Dermis microvascular lymphatic vessel endothelial cell (primary cell): Measurements from ENCODE around the gene CDHR3. TPM values are rescaled to one million over a fixed set of nuclear protein-coding genes. Genes with fewer than 3 reads are reported as not detected.

Experiments used
- total RNA-seq: library from RNA; depleted of rRNA; stranded (reverse); fragments of >200 nt; gene quantifications from 2 replicates; pipeline ENCODE4 v1.2.1, GENCODE V29; 2014

The CDHR3 gene
- total RNA-seq, 1 donor from 2014 or later: 1.3 TPM

Other genes starting within 250 kb of the CDHR3 start
- 3.5 and 4.0 TPM in 2 replicates for gene ATXN7L1, start 86.7 kb upstream of the CDHR3 start, total RNA-seq
- 70.1 and 87.7 TPM in 2 replicates for gene SYPL1, start 149.0 kb downstream of the CDHR3 start, total RNA-seq